ENCODE data around the gene CACNA2D3. TPM values are rescaled to one million over a fixed set of nuclear protein-coding genes. Genes with fewer than 3 reads are reported as not detected.

Gene CACNA2D3
- total and polyA plus RNA-seq, 4 donors = 0.38 to 2.5 (median 1.1) TPM

- H3K36me3 ChIP-seq (ENCODE audit: control insufficient read depth in 4 of 4, insufficient read depth in 4 of 4, low read length in 4 of 4) = no peaks in the 10 kb centered on the region
- H3K9ac ChIP-seq (ENCODE audit: insufficient read depth in 1 of 2, low read length in 2 of 2) = no peak overlapping the region
- no peak for TF ChIP-seq CTCF (IDR thresholded peaks at IDR 0.05; ENCODE audit: control extremely low read depth, extremely low read depth)
- H3K27ac ChIP-seq (ENCODE audit: low read depth in 1 of 2, low read length in 1 of 2) = no peak overlapping the region
- ATAC-seq (ENCODE audit: insufficient read depth, low FRiP score) (no peak), DNase-seq (no peak)
- H3K9me3 ChIP-seq (ENCODE audit: control insufficient read depth in 4 of 4, insufficient read depth in 3 of 4, low read length in 3 of 4) = no peaks in the 10 kb centered on the region
- no peaks in the 10 kb centered on the region for H3K27me3 ChIP-seq (ENCODE audit: control insufficient read depth in 3 of 3, insufficient read depth in 3 of 3, low read length in 2 of 3)
- no peak overlapping the region for H3K4me3 ChIP-seq
- H3K4me1 ChIP-seq (ENCODE audit: control insufficient read depth in 5 of 5, insufficient read depth in 5 of 5, low read length in 5 of 5) = no peaks in the 10 kb centered on the region
Observed at GRCh38 chr3:54801977-54802376, 679.6 kb downstream of the CACNA2D3 start.

GRCh38 chr3:54810401-54810800, 688.0 kb downstream of the CACNA2D3 start:
- 69 to 79% methylated on average over 3 of the region's 3 CpGs for WGBS, 2 donors
- H3K9me3 ChIP-seq (ENCODE audit: control insufficient read depth in 4 of 4, insufficient read depth in 3 of 4, low read length in 3 of 4) = no peaks in the 10 kb centered on the region
- no peak for ATAC-seq (ENCODE audit: insufficient read depth, low FRiP score)
- no peak overlapping the region for H3K27ac ChIP-seq (ENCODE audit: low read depth in 1 of 2, low read length in 1 of 2)
- no peaks in the 10 kb centered on the region for H3K36me3 ChIP-seq (ENCODE audit: control insufficient read depth in 4 of 4, insufficient read depth in 4 of 4, low read length in 4 of 4)
- no peak overlapping the region for H3K9ac ChIP-seq (ENCODE audit: insufficient read depth in 1 of 2, low read length in 2 of 2)
- TF ChIP-seq CTCF (IDR thresholded peaks at IDR 0.05; ENCODE audit: control extremely low read depth, extremely low read depth) = no peak
- no peak overlapping the region for H3K4me3 ChIP-seq
- H3K4me1 ChIP-seq (ENCODE audit: control insufficient read depth in 5 of 5, insufficient read depth in 5 of 5, low read length in 5 of 5) = no peaks in the 10 kb centered on the region
- H3K27me3 ChIP-seq (ENCODE audit: control insufficient read depth in 3 of 3, insufficient read depth in 3 of 3, low read length in 2 of 3) = no peaks in the 10 kb centered on the region
- DNase-seq = no peak

- H3K27me3 ChIP-seq (ENCODE audit: control insufficient read depth in 3 of 3, insufficient read depth in 3 of 3, low read length in 2 of 3) = no peaks in the 10 kb centered on the region
- H3K4me1 ChIP-seq (ENCODE audit: control insufficient read depth in 5 of 5, insufficient read depth in 5 of 5, low read length in 5 of 5) = no peaks in the 10 kb centered on the region
- 92 to 94% methylated on average over 3 of the region's 3 CpGs for WGBS, 2 donors
- no peaks in the 10 kb centered on the region for H3K36me3 ChIP-seq (ENCODE audit: control insufficient read depth in 4 of 4, insufficient read depth in 4 of 4, low read length in 4 of 4)
- DNase-seq = no peak
- ATAC-seq (ENCODE audit: insufficient read depth, low FRiP score) = no peak
- H3K9ac ChIP-seq (ENCODE audit: insufficient read depth in 1 of 2, low read length in 2 of 2) = no peak overlapping the region
- TF ChIP-seq CTCF (IDR thresholded peaks at IDR 0.05; ENCODE audit: control extremely low read depth, extremely low read depth) = no peak
- H3K9me3 ChIP-seq (ENCODE audit: control insufficient read depth in 4 of 4, insufficient read depth in 3 of 4, low read length in 3 of 4) = no peaks in the 10 kb centered on the region
- no peak overlapping the region for H3K4me3 ChIP-seq
- no peak overlapping the region for H3K27ac ChIP-seq (ENCODE audit: low read depth in 1 of 2, low read length in 1 of 2)
Observed at GRCh38 chr3:54814224-54814623, 691.9 kb downstream of the CACNA2D3 start.

- H3K27ac ChIP-seq (ENCODE audit: low read depth in 1 of 2, low read length in 1 of 2) = no peak overlapping the region
- DNase-seq (peak in 1 of 3 donors; percentile 1), ATAC-seq (ENCODE audit: insufficient read depth, low FRiP score) (no peak)
- H3K27me3 ChIP-seq (ENCODE audit: control insufficient read depth in 3 of 3, insufficient read depth in 3 of 3, low read length in 2 of 3) = peaks cover 0 to 3% (median 0%) of the 10 kb centered on the region in 3 donors
- H3K36me3 ChIP-seq (ENCODE audit: control insufficient read depth in 4 of 4, insufficient read depth in 4 of 4, low read length in 4 of 4) = no peaks in the 10 kb centered on the region
- no peak overlapping the region for H3K9ac ChIP-seq (ENCODE audit: insufficient read depth in 1 of 2, low read length in 2 of 2)
- WGBS, 2 donors = 61 to 83% methylated on average over 1 of the region's 1 CpG
- peaks cover 0 to 4% (median 0%) of the 10 kb centered on the region in 5 donors for H3K4me1 ChIP-seq (ENCODE audit: control insufficient read depth in 5 of 5, insufficient read depth in 5 of 5, low read length in 5 of 5)
- H3K4me3 ChIP-seq = no peak overlapping the region
- TF ChIP-seq CTCF (IDR thresholded peaks at IDR 0.05; ENCODE audit: control extremely low read depth, extremely low read depth) = no peak
- H3K9me3 ChIP-seq (ENCODE audit: control insufficient read depth in 4 of 4, insufficient read depth in 3 of 4, low read length in 3 of 4) = no peaks in the 10 kb centered on the region
Observed at GRCh38 chr3:54817628-54818027, 695.3 kb downstream of the CACNA2D3 start.
